GM21526 (cell line): Measurements from ENCODE around the gene DRC1.

ENCODE experiments used
- ATAC-seq: cut with Tn5 transposase; IDR thresholded peaks from one replicate; pipeline ENCODE4 v1.9.1; 2021; ENCODE audit warnings: moderate library complexity; ENCODE audit not compliant: unreplicated experiment, low FRiP score

DRC1 gene

DNA sequence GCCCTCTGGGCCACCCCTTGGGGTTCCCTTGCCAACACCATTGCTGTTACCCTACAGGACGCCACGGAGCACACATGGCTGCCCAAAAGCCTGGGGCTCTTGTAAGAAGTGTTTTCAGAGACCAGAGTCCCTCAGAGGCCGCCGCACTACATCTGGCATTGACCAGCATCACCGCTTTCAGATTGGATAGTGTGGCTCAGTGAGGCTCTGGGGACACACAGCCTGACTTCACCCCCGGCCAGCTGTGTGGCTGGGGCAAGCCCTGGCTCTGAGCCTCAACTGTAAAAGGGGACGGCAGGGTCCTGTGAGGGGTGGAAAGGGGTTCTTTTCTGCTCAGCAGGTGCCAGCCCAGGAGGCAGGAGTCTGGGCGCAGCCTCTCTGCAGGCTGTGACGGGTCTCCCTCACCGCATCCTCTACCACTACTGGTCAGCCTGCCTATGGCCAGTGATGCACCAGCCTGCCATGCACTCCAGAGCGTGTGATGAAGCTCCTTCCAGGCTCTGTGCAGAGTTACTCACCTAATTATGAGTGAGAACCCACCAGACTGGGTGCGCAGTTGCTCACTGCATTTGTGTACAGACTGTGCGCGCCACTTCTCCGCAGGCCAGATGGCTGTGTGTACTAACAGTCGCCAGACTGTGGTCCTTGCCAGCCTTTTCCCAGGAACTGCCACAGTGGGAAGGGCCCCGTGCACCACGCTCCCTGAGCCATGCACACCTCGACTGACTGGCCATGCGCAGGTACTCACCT is 86.9 kb downstream of the DRC1 start:
- no peak for ATAC-seq

DNA sequence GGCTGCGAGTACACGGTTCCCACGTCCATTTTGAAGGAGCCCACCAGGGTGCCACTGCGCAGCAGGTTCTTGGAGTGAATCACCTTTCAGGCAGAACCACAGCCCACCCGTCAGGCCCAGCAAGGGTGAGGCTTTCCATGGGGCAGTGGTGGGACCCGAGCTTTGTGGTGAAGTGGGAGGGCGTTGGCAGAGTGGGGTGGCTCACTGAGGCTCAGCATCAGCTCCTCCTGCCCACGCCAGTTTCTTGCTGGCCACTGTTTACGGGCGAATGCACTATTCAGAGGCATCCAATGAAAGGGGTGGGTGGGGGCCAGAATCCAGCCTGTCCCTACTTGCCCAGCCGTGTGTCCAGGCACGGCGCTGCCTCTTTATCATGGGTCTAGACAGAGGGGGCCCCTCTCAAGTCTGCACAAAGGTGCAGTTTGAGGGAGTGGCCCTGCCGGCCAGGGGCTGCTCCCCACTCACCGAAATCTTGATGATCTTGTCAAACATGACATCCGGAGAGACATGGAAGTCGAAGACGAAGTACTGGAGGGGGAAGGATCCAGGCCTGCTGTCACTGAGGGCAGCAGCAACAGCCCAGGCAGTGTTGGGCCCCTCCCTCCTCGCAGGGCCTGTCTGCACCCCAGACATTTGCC is 87.6 kb downstream of the DRC1 start:
- ATAC-seq = no peak

DNA sequence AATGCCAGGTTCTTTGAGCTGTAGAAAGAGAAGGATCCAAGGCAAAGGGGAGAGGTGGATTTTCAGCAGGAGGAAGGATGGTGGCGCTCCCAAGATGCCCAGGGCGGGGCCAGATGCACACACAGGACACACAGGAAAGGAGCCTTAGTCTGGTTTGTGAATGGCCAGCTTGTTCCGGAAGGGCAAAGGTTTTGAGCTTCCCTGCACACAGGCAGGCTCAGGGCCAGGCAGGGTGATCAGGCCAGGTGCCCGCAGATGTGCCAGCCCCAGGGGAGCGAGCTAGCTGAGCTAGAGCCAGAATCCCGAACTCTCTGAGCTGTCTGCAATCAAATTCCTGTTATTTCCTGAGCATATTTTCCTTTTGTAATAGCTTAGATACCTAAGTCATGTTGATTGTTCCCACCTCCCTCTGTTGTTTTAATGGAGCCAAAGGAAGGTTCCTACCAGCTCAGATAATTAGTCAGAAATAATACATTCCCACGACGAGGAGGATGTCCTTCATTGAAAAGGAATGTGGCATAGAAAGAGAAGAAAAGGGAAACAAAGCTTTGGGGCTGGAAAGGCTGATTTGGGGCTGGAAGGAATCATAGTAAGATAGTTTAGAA is 89.9 kb downstream of the DRC1 start:
- no peak for ATAC-seq

DNA sequence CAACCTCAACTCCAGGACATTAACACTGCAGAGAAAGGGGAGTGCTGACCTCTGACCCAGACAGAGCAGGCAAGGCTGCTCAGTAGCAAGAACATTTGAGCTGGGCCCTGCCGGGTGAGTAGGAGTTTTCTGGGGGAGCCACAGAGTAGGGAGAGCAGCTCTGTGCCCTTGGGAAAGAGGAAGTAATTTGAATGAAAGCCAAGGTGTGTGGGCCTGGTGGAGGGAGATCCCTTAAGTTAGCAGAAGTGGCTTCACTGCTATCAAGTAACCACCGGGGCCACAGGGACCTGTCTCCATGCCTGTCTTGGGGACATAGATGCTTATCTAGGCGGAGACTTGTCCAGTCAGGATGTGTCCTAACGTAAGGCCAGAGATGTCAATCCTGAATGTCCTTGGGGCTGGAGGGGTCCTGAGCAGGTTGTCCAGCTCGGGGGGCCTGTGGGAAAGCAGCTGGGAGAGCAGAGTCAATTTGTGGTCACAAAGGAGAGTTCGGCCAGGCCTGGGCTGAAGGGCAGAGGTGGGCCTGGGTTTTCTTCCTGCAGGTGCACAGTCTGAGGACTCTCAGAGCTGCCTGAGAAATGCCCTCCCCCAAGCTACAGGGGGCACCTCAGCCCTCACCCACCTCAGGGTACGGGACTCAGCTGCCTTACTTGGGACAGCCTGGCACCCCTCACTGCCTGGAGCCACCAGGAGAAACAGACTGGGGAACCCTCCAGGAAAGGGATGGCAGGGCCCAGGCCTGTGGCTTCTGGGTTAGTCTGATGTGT is 91.2 kb downstream of the DRC1 start:
- ATAC-seq = no peak

DNA sequence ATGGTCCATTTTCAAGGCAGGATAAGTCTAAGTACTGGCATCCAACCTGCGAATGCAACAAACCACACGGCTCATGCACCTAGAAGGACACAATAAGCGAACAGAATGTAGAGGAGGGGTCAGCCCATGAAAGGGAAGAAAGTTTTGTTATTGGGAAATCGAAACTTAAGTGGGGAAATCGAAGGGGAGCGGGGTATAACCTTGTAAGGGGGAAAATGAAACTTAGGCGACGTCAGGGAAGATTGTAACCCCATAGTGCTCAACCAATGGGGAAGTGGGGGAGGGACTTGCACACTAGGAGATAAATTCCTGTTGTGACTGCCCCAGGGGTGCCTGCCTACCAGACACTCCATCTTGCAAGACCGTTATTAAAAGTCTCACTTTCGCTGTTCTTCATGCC is 91.8 kb downstream of the DRC1 start:
- no peak for ATAC-seq

DNA sequence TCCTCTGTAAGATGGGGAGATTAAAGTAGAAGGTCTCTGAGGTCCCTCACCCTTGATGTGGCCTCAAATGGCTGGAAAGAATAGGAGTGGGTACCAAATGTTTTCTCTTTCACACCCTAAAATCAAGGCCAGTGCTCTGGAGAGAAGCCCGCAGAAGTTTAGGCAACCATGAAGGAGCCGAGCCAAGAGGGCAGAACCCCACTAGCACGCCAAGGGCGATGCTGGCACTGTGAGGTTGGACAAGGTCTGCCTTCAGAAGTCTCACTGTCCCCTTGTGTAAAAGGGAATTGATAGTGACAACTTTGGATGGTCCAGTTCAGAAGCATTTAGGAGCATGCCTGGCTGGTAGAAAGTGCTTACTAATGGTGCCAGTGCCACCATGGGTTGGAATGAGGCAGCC is 92.5 kb downstream of the DRC1 start:
- no peak for ATAC-seq

DNA sequence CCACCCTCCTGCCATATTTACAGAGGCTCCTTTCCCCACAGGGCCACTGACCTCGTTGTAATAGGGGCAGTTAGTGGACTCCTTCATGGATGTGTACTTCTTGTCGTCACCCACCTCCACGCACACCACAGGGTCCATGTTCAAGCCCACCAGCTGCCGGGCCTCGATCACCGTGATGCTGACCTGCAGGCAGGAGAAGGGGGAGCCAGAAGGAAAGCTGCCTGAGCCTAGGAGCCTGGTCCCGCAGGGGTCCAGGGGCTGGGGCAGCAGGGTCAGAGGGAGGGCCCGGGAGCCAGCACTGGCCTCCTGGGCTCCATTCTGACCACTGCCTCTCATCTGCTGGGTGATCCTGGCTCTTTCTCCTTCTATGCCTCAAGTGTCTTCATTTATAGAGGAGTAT is 93.2 kb downstream of the DRC1 start:
- no peak for ATAC-seq

DNA sequence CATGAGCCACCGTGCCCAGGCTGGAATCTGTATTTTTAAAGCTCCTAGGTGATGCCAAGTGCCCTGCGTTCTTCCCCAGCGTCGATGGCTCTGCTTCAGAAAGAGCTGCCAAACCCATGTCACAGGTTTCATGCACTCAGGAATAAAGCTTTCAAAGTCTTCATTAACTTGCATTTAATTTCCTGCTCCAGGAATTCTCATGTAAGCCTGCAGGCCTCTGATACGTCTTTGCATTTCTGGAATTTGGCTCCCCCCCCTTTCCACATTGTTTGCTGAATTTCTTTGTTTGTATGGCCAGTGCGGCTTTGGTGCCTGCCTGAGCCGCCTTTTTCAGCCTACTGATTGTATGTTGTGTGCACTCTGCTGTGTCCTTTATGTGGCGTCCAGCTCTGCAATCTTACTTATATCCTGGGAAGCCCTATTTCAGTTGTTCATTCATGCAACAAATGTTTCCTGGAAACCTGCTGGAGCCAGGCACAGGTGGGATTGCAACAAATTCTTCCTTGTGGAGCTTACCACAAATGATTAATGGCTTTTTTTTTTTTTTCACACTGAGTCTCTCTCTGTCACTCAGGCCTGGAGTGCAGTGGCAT is 94.1 kb downstream of the DRC1 start:
- no peak for ATAC-seq

DNA sequence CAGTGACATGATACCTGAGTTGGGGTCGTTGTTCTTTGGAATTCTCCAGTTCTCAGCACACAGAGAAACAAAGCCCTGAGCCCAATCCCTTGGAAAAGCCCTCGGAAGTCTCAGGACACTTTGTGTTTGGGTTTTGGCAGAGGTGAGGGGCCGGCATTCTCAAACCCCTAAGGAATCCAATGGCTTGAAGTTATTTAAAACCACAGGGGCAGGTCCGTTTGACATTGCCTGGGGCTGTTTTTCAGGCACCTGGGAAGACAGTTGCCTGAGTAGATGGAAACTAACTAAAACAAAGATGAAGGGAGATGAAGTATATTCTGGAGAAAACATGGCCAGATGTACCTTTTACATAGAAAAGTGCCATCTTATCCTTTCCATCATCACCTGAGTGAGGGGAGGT is 98.7 kb downstream of the DRC1 start:
- ATAC-seq = no peak

DNA sequence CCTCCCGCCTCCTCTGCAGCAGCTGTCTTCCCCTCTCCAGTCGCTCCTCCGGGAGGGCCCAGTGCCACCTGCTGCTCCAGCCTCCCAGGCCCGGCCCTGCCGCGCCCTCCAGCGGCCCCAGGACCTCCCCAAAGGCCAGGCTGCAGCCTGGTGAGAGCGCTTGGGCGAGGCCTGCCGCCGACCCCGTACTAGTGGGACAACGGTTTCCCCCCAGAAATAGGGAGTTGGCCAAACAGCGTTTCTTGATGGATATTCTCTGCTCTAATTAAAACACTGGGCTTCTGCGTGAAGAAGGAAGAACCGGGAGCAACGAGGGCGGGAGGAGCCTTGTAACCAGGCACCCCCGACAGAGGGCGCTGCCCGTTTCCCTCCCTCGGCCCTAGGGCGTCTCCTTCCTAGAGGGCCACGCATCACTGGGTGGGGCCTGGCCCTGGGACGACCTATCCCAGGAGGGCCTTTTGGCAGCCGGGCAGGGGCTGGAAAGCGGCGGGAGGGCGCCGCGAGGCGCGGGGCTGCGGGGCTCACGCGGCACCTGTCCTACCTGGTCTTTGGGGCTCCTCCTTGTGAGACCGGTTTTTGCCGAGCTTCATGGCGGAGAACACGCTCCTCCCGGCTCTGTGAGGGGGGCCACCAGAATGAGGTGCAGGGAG is 101.6 kb downstream of the DRC1 start:
- ATAC-seq = no peak

DNA sequence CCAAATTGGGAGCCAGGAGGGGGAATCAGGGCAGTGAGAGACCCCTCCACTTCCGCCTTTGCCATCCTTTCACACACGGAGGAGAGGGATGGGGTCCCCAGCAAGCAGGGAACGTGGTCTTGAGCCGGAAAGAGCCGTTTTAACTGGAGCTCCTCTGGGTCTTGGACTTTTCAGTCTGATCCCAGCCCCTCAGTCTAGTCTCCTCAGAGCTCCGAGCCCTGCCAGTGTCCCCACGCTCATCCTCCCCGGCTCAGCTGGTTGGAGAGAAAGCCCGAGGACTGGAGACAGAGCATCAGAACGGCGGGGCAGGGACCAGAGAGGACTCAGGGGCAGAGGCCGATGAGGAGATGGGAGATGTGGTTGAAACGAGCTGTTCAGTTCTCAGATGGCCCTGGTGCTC is 102.3 kb downstream of the DRC1 start:
- no peak for ATAC-seq

DNA sequence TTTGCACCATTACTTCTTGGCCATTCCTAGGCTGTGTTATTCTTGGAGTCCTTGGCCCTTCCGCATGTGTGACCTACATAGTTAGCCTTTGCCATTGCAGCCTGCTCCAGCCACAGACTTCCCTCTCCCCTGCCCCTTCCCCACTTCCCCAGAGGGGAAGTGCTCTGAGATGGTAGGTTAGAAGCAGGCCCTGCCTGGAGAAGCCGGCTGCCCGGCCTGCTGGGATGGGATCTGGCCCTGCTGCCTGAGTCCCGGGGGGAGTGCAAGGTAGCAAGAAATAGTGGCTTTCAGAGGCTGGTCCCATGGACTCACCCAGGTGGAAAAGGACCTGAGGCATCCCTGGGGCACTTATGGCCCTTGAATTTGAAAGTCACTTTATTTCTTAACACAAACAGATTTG is 104.6 kb downstream of the DRC1 start:
- ATAC-seq = no peak
